OCI-LY1 (cell line): ENCODE measurements around the gene THSD1.
"Not testable (repeated sequence)": the region's sequence is repeated elsewhere in the genome, so short reads cannot be mapped to it uniquely, and the experiment has no call there.

ENCODE experiments used
- H2AFZ ChIP-seq: fragments of 200-600 bp; sonication (generic), shearing (Covaris generic); 2 replicates; pipeline ENCODE4 v1.6.0; 2014; ENCODE audit warnings: antibody characterized with exemption, mild to moderate bottlenecking, low read length
- H3F3A ChIP-seq: fragments of 200-600 bp; sonication (generic), shearing (Covaris generic); 2 replicates; pipeline ENCODE4 v1.6.0; 2014; ENCODE audit warnings: mild to moderate bottlenecking, antibody characterized with exemption, low read length, moderate library complexity; ENCODE audit not compliant: insufficient read depth
- H3K27ac ChIP-seq: fragments of 200-600 bp; sonication (generic); 2 replicates; pipeline ENCODE4 v1.5.1; 2014; ENCODE audit warnings: low read length, mixed run types, mild to moderate bottlenecking, low read depth; ENCODE audit not compliant: poor library complexity, severe bottlenecking
- H3K27me3 ChIP-seq: fragments of 200-600 bp; sonication (generic); 2 replicates; pipeline ENCODE4 v1.6.0; 2014; ENCODE audit warnings: antibody characterized with exemption, mild to moderate bottlenecking, low read length, moderate library complexity; ENCODE audit not compliant: insufficient read depth
- H3K36me3 ChIP-seq: fragments of 200-600 bp; sonication (generic); 2 replicates; pipeline ENCODE4 v1.6.1; 2014; ENCODE audit warnings: mild to moderate bottlenecking, antibody characterized with exemption, low read length, moderate library complexity, mixed read lengths; ENCODE audit not compliant: insufficient read depth
- H3K4me1 ChIP-seq: fragments of 200-600 bp; sonication (generic); 2 replicates; pipeline ENCODE4 v1.5.1; 2014; ENCODE audit warnings: mild to moderate bottlenecking, low read length, moderate library complexity; ENCODE audit not compliant: insufficient read depth, severe bottlenecking
- H3K4me2 ChIP-seq: fragments of 200-600 bp; sonication (generic), shearing (Covaris generic); 2 replicates; pipeline ENCODE4 v1.6.1; 2014; ENCODE audit warnings: low read length
- H3K4me3 ChIP-seq: fragments of 200-600 bp; sonication (generic); 2 replicates; pipeline ENCODE4 v1.5.1; 2014; ENCODE audit warnings: low read length, low read depth, mild to moderate bottlenecking, mixed read lengths; ENCODE audit not compliant: poor library complexity, severe bottlenecking
- H3K79me2 ChIP-seq: fragments of 200-600 bp; shearing (Covaris generic); 2 replicates; pipeline ENCODE4 v1.6.1; 2016; ENCODE audit warnings: mixed run types, low read length, mixed read lengths; ENCODE audit not compliant: insufficient read depth
- H3K9ac ChIP-seq: fragments of 200-600 bp; sonication (generic), shearing (Covaris generic); 2 replicates; pipeline ENCODE4 v1.6.1; 2014; ENCODE audit warnings: mild to moderate bottlenecking, low read length, mixed read lengths
- H3K9me2 ChIP-seq: fragments of 200-600 bp; sonication (generic), shearing (Covaris generic); 2 replicates; pipeline ENCODE4 v1.6.1; 2014; ENCODE audit warnings: low read depth, mild to moderate bottlenecking, low read length, mixed read lengths
- H3K9me3 ChIP-seq: fragments of 200-600 bp; shearing (Covaris generic); 2 replicates; pipeline ENCODE4 v1.6.1; 2014; ENCODE audit warnings: low read length, mixed read lengths
- H4K20me1 ChIP-seq: fragments of 200-600 bp; sonication (generic), shearing (Covaris generic); 2 replicates; pipeline ENCODE4 v1.6.0; 2016; ENCODE audit warnings: mild to moderate bottlenecking, low read length; ENCODE audit not compliant: insufficient read depth
- EZH2 ChIP-seq: fragments of 200-600 bp; sonication (generic), shearing (Covaris generic); IDR thresholded peaks from 2 replicates; pipeline ENCODE4 v1.8.0; 2017; ENCODE audit warnings: borderline replicate concordance, mixed run types, mild to moderate bottlenecking, antibody characterized with exemption, low read length, moderate library complexity, mixed read lengths
- TF ChIP-seq, protein P1 (sequence below): fragments of 200-600 bp; sonication (generic), shearing (Covaris generic); IDR thresholded peaks from 2 replicates; pipeline ENCODE4 v1.5.1; 2017; ENCODE audit warnings: mild to moderate bottlenecking, antibody characterized with exemption, low read length, moderate library complexity, mixed read lengths

Gene THSD1

DNA sequence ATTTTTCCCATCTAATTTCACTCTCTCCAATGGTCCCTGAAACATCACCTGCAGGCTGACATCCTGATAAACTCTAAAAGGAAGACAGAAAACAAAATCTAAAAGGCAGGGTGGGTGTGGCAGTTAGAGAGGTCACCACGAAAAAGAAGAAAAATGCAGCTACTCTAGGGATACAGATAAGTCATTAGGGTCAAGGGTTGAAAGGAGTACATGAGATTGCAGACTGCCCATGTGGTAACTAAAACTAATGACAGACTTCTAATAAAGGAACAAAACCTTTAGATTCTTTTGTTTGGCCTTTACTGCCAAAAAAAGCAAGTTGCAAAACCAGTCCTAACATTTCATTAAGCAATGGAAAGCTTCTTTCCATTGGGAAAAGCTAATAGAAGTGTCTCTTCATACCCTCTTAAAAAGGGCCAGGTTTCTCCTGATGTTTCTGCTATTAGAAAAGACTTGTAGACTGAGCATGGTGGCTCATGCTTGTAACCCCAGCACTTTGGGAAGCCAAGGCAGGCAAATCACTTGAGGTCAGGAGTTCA lies 31.0 kb downstream of the THSD1 start:
- TF ChIP-seq EZH2 = no peak
- TF ChIP-seq, protein P1, sequence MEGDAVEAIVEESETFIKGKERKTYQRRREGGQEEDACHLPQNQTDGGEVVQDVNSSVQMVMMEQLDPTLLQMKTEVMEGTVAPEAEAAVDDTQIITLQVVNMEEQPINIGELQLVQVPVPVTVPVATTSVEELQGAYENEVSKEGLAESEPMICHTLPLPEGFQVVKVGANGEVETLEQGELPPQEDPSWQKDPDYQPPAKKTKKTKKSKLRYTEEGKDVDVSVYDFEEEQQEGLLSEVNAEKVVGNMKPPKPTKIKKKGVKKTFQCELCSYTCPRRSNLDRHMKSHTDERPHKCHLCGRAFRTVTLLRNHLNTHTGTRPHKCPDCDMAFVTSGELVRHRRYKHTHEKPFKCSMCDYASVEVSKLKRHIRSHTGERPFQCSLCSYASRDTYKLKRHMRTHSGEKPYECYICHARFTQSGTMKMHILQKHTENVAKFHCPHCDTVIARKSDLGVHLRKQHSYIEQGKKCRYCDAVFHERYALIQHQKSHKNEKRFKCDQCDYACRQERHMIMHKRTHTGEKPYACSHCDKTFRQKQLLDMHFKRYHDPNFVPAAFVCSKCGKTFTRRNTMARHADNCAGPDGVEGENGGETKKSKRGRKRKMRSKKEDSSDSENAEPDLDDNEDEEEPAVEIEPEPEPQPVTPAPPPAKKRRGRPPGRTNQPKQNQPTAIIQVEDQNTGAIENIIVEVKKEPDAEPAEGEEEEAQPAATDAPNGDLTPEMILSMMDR = no peak
- Histone ChIP-seq H3K4me1 (no peaks in the 10 kb centered on the region), H3K4me2 (no peak overlapping the region), H3K4me3 (no peak overlapping the region), H3K36me3 (no peaks in the 10 kb centered on the region), H2AFZ (no peak overlapping the region), H3K27me3 (no peaks in the 10 kb centered on the region; the same call in 1 of the 2 replicates), H3K9ac (no peak overlapping the region), H3K9me2 (no peaks in the 10 kb centered on the region), H3K27ac (no peak overlapping the region), H3K79me2 (no peaks in the 10 kb centered on the region), H3F3A (no peaks in the 10 kb centered on the region), H3K9me3 (no peaks in the 10 kb centered on the region), H4K20me1 (no peaks in the 10 kb centered on the region)

DNA sequence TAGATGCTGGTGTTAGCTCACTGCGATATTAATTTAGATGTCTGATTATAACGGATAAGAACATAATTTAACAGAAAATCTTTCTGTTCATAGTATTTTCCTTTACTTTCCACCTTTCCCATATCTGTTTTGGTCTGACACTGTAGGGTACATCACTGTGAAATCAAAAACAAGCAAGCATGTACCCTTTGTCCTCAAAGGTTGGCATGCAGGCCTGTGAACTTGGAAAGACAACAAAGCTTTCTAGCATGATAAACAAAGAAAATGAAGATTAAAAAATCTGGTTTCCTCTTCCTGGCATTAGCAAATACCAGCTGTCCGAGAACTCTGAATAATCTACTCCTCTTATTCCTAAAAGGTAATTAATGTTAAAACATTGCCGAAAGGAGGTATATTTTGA lies 31.6 kb downstream of the THSD1 start:
- H3K4me1 ChIP-seq = no peaks in the 10 kb centered on the region
- no peak overlapping the region for H3K4me3 ChIP-seq
- H3K36me3 ChIP-seq = no peaks in the 10 kb centered on the region
- no peaks in the 10 kb centered on the region for H3K9me3 ChIP-seq
- no peaks in the 10 kb centered on the region for H3K9me2 ChIP-seq
- no peaks in the 10 kb centered on the region for H3F3A ChIP-seq
- no peaks in the 10 kb centered on the region for H3K79me2 ChIP-seq
- TF ChIP-seq, protein P1 = no peak
- TF ChIP-seq EZH2 = no peak
- H3K27me3 ChIP-seq = no peaks in the 10 kb centered on the region; the same call in 1 of the 2 replicates
- no peak overlapping the region for H3K4me2 ChIP-seq
- H2AFZ ChIP-seq = no peak overlapping the region
- no peaks in the 10 kb centered on the region for H4K20me1 ChIP-seq
- no peak overlapping the region for H3K27ac ChIP-seq
- no peak overlapping the region for H3K9ac ChIP-seq

DNA sequence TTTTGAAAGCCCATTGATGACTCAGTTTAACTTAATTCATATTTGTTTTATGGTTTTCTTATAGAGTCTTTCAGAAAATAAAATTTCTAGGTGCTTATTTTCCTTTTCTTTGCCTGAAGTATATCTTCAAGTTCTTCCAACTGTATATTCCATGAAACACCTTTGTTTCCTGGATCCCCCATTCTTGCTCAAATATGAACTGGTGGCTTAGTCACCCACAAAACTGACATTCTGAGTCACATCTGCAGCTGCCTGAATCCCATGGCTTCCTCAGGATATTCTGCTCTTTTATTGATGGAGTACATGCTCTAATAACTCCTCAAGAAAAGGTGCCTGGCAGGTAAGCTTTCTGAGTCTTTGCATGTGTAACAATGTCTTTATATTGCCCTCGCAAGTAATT lies 32.7 kb downstream of the THSD1 start:
- not testable (repeated sequence) for H3K36me3 ChIP-seq, H3K4me1 ChIP-seq, H4K20me1 ChIP-seq, H3K79me2 ChIP-seq, H3F3A ChIP-seq, H3K4me3 ChIP-seq, H3K9ac ChIP-seq, H3K4me2 ChIP-seq, H3K27me3 ChIP-seq, H3K9me2 ChIP-seq, H2AFZ ChIP-seq, H3K27ac ChIP-seq, H3K9me3 ChIP-seq

DNA sequence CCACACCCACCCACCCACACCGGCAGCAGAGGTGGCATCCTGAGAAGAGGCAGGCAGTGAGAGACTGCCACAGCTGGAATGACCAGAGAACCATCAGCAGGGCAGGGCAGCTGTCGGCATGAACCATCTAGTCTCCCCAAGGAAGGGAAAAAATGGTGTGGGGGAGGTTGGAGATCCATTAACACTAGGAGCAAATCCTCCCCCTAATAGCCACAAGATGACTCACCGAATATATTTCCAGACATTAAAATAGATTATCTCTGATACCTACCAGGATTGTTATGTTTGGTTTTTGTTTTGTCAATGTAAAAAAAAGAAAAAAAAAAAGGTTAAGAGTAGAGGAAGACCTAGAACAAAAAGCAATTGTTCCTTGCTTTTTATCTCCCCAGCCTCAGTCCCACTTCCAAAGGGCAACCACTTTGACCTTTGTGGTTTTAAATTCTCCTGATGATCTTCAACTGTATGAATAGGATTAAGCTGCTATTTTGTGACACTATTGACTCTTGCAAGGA lies 34.2 kb downstream of the THSD1 start:
- H3K27ac ChIP-seq = no peak overlapping the region
- no peaks in the 10 kb centered on the region for H3K9me3 ChIP-seq
- no peak overlapping the region for H2AFZ ChIP-seq
- no peaks in the 10 kb centered on the region for H3K4me1 ChIP-seq
- no peak overlapping the region for H3K4me3 ChIP-seq
- no peaks in the 10 kb centered on the region for H3K79me2 ChIP-seq
- no peaks in the 10 kb centered on the region for H4K20me1 ChIP-seq
- no peak for TF ChIP-seq EZH2
- TF ChIP-seq, protein P1 = no peak
- H3K4me2 ChIP-seq = no peak overlapping the region
- H3K36me3 ChIP-seq = no peaks in the 10 kb centered on the region
- H3K9ac ChIP-seq = no peak overlapping the region
- no peaks in the 10 kb centered on the region for H3K9me2 ChIP-seq
- no peaks in the 10 kb centered on the region for H3F3A ChIP-seq
- no peaks in the 10 kb centered on the region for H3K27me3 ChIP-seq
